Type B pancreatic cell (in vitro differentiated cells): ENCODE data around the gene PARVB. TPM values are rescaled to one million over a fixed set of nuclear protein-coding genes. Genes with fewer than 3 reads are reported as not detected.

Experiments
- DNase-seq: peaks from one replicate; pipeline ENCODE4 v3.0.0; 2021; ENCODE audit warnings: mixed read lengths; ENCODE audit not compliant: unreplicated experiment; ENCODE audit errors: extremely low spot score
- H3K27ac Mint-ChIP-seq: 2 replicates; pipeline ENCODE4 v1.8.0; 2021; ENCODE audit warnings: mild to moderate bottlenecking, mixed read lengths
- H3K27me3 Mint-ChIP-seq: 2 replicates; pipeline ENCODE4 v1.8.0; 2021; ENCODE audit warnings: mixed read lengths
- H3K36me3 Mint-ChIP-seq: 2 replicates; pipeline ENCODE4 v1.8.0; 2021; ENCODE audit warnings: mixed read lengths
- H3K4me1 Mint-ChIP-seq: one replicate; pipeline ENCODE4 v1.8.0; 2021; ENCODE audit warnings: mixed read lengths; ENCODE audit not compliant: unreplicated experiment
- H3K4me3 Mint-ChIP-seq: 2 replicates; pipeline ENCODE4 v1.8.0; 2021; ENCODE audit warnings: mild to moderate bottlenecking, mixed read lengths
- H3K9me3 Mint-ChIP-seq: 2 replicates; pipeline ENCODE4 v1.8.0; 2021; ENCODE audit warnings: mixed read lengths
- CTCF ChIP-seq: fragments of 200-600 bp; sonication (generic); conservative IDR thresholded peaks from 2 replicates; pipeline ENCODE4 v1.5.0; 2021; ENCODE audit warnings: antibody characterized with exemption, mild to moderate bottlenecking
- total RNA-seq: library from RNA; stranded (reverse); gene quantifications from 2 replicates; pipeline ENCODE4 v1.2.1, GENCODE V29; 2021; ENCODE audit warnings: low replicate concordance

Gene PARVB
- total RNA-seq, 1 donor from 2014 or later, result 15.9 TPM

GRCh38 chr22:44082801-44083200 is 58.7 kb downstream of the PARVB start:
- no peak overlapping the region for H3K27ac Mint-ChIP-seq
- H3K4me3 Mint-ChIP-seq, result no peak overlapping the region
- no peaks in the 10 kb centered on the region for H3K9me3 Mint-ChIP-seq
- peaks cover 15% of the 10 kb centered on the region for H3K4me1 Mint-ChIP-seq
- DNase-seq, result no peak
- TF ChIP-seq CTCF, result no peak
- H3K27me3 Mint-ChIP-seq, result peaks cover 3% of the 10 kb centered on the region
- H3K36me3 Mint-ChIP-seq, result peaks cover 3% of the 10 kb centered on the region

GRCh38 chr22:44084044-44084772 is 60.1 kb downstream of the PARVB start:
- Mint-ChIP-seq H3K36me3 (peaks cover 3% of the 10 kb centered on the region), H3K9me3 (no peaks in the 10 kb centered on the region), H3K27me3 (peaks cover 3% of the 10 kb centered on the region), H3K27ac (no peak overlapping the region), H3K4me3 (no peak overlapping the region), H3K4me1 (peaks cover 19% of the 10 kb centered on the region)
- no peak for TF ChIP-seq CTCF
- no peak for DNase-seq

- DNase-seq, result no peak
- peak overlapping the region; percentile 52 for H3K27ac Mint-ChIP-seq
Measured at GRCh38 chr22:44085743-44086270, 61.7 kb downstream of the PARVB start.

GRCh38 chr22:44086271-44087088 is 62.4 kb downstream of the PARVB start:
- Mint-ChIP-seq H3K9me3 (no peaks in the 10 kb centered on the region), H3K27me3 (peaks cover 3% of the 10 kb centered on the region), H3K4me3 (peak overlapping the region; percentile 7), H3K36me3 (peaks cover 3% of the 10 kb centered on the region), H3K4me1 (peaks cover 32% of the 10 kb centered on the region), H3K27ac (peak overlapping the region; percentile 52)
- TF ChIP-seq CTCF, result no peak
- DNase-seq, result no peak

More at GRCh38 chr22:44085743-44086270, 61.7 kb downstream of the PARVB start:
- Mint-ChIP-seq H3K27me3 (peaks cover 3% of the 10 kb centered on the region), H3K4me1 (peaks cover 25% of the 10 kb centered on the region), H3K36me3 (peaks cover 3% of the 10 kb centered on the region), H3K9me3 (no peaks in the 10 kb centered on the region), H3K4me3 (no peak overlapping the region)
- peak; percentile 59 for TF ChIP-seq CTCF

GRCh38 chr22:44087089-44087430 is 63.0 kb downstream of the PARVB start:
- H3K27me3 Mint-ChIP-seq, result peaks cover 3% of the 10 kb centered on the region
- H3K4me3 Mint-ChIP-seq, result no peak overlapping the region
- DNase-seq, result no peak
- H3K4me1 Mint-ChIP-seq, result peaks cover 34% of the 10 kb centered on the region
- no peaks in the 10 kb centered on the region for H3K9me3 Mint-ChIP-seq
- H3K27ac Mint-ChIP-seq, result no peak overlapping the region
- no peak for TF ChIP-seq CTCF
- H3K36me3 Mint-ChIP-seq, result peaks cover 3% of the 10 kb centered on the region
